OCI-LY1 (cell line): ENCODE data around the gene IGF2BP1.

Experiments used
- H2AFZ ChIP-seq: fragments of 200-600 bp; sonication (generic), shearing (Covaris generic); 2 replicates; pipeline ENCODE4 v1.6.0; 2014; ENCODE audit warnings: antibody characterized with exemption, mild to moderate bottlenecking, low read length
- H3F3A ChIP-seq: fragments of 200-600 bp; sonication (generic), shearing (Covaris generic); 2 replicates; pipeline ENCODE4 v1.6.0; 2014; ENCODE audit warnings: mild to moderate bottlenecking, antibody characterized with exemption, low read length, moderate library complexity; ENCODE audit not compliant: insufficient read depth
- H3K27ac ChIP-seq: fragments of 200-600 bp; sonication (generic); 2 replicates; pipeline ENCODE4 v1.5.1; 2014; ENCODE audit warnings: low read length, mixed run types, mild to moderate bottlenecking, low read depth; ENCODE audit not compliant: poor library complexity, severe bottlenecking
- H3K27me3 ChIP-seq: fragments of 200-600 bp; sonication (generic); 2 replicates; pipeline ENCODE4 v1.6.0; 2014; ENCODE audit warnings: antibody characterized with exemption, mild to moderate bottlenecking, low read length, moderate library complexity; ENCODE audit not compliant: insufficient read depth
- H3K36me3 ChIP-seq: fragments of 200-600 bp; sonication (generic); 2 replicates; pipeline ENCODE4 v1.6.1; 2014; ENCODE audit warnings: mild to moderate bottlenecking, antibody characterized with exemption, low read length, moderate library complexity, mixed read lengths; ENCODE audit not compliant: insufficient read depth
- H3K4me1 ChIP-seq: fragments of 200-600 bp; sonication (generic); 2 replicates; pipeline ENCODE4 v1.5.1; 2014; ENCODE audit warnings: mild to moderate bottlenecking, low read length, moderate library complexity; ENCODE audit not compliant: insufficient read depth, severe bottlenecking
- H3K4me2 ChIP-seq: fragments of 200-600 bp; sonication (generic), shearing (Covaris generic); 2 replicates; pipeline ENCODE4 v1.6.1; 2014; ENCODE audit warnings: low read length
- H3K4me3 ChIP-seq: fragments of 200-600 bp; sonication (generic); 2 replicates; pipeline ENCODE4 v1.5.1; 2014; ENCODE audit warnings: low read length, low read depth, mild to moderate bottlenecking, mixed read lengths; ENCODE audit not compliant: poor library complexity, severe bottlenecking
- H3K79me2 ChIP-seq: fragments of 200-600 bp; shearing (Covaris generic); 2 replicates; pipeline ENCODE4 v1.6.1; 2016; ENCODE audit warnings: mixed run types, low read length, mixed read lengths; ENCODE audit not compliant: insufficient read depth
- H3K9ac ChIP-seq: fragments of 200-600 bp; sonication (generic), shearing (Covaris generic); 2 replicates; pipeline ENCODE4 v1.6.1; 2014; ENCODE audit warnings: mild to moderate bottlenecking, low read length, mixed read lengths
- H3K9me2 ChIP-seq: fragments of 200-600 bp; sonication (generic), shearing (Covaris generic); 2 replicates; pipeline ENCODE4 v1.6.1; 2014; ENCODE audit warnings: low read depth, mild to moderate bottlenecking, low read length, mixed read lengths
- H3K9me3 ChIP-seq: fragments of 200-600 bp; shearing (Covaris generic); 2 replicates; pipeline ENCODE4 v1.6.1; 2014; ENCODE audit warnings: low read length, mixed read lengths
- H4K20me1 ChIP-seq: fragments of 200-600 bp; sonication (generic), shearing (Covaris generic); 2 replicates; pipeline ENCODE4 v1.6.0; 2016; ENCODE audit warnings: mild to moderate bottlenecking, low read length; ENCODE audit not compliant: insufficient read depth
- EZH2 ChIP-seq: fragments of 200-600 bp; sonication (generic), shearing (Covaris generic); IDR thresholded peaks from 2 replicates; pipeline ENCODE4 v1.8.0; 2017; ENCODE audit warnings: borderline replicate concordance, mixed run types, mild to moderate bottlenecking, antibody characterized with exemption, low read length, moderate library complexity, mixed read lengths
- TF ChIP-seq, protein P1 (sequence below): fragments of 200-600 bp; sonication (generic), shearing (Covaris generic); IDR thresholded peaks from 2 replicates; pipeline ENCODE4 v1.5.1; 2017; ENCODE audit warnings: mild to moderate bottlenecking, antibody characterized with exemption, low read length, moderate library complexity, mixed read lengths

IGF2BP1 gene

DNA sequence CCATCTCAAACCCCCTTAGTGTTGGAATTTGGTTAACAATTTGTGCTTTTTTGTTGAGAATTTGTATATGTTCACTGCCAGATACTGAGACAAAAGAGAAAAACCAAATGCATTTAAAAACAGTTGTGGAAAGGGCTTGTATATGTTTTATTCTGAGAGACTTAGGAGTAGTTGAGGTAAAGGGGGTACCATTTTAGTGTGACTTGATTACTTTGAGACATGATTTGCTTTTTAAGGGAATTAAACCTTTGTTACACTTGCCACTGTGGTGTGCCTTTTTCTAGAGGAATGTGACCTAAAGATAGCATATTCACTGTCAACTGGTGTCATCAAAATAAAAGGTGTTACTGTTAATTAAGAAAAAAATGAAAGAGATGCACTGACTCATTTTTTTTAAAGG, 4.5 kb downstream of the IGF2BP1 start:
- H3K4me2 ChIP-seq, result peak overlapping the region; percentile 76

GRCh38 chr17:49002331-49002730, 5.1 kb downstream of the IGF2BP1 start:
- H3K9me3 ChIP-seq, result no peaks in the 10 kb centered on the region
- no peak overlapping the region for H3K4me3 ChIP-seq
- H3K36me3 ChIP-seq, result peaks cover 10% of the 10 kb centered on the region; the same call in 1 of the 2 replicates
- H3K27ac ChIP-seq, result no peak overlapping the region
- H3K4me2 ChIP-seq, result peak overlapping the region; percentile 76; the same call in 1 of the 2 replicates
- H4K20me1 ChIP-seq, result no peaks in the 10 kb centered on the region
- H3K9ac ChIP-seq, result no peak overlapping the region
- no peak overlapping the region for H2AFZ ChIP-seq
- peaks cover 71% of the 10 kb centered on the region for H3K79me2 ChIP-seq
- no peak for TF ChIP-seq EZH2
- TF ChIP-seq, protein P1, sequence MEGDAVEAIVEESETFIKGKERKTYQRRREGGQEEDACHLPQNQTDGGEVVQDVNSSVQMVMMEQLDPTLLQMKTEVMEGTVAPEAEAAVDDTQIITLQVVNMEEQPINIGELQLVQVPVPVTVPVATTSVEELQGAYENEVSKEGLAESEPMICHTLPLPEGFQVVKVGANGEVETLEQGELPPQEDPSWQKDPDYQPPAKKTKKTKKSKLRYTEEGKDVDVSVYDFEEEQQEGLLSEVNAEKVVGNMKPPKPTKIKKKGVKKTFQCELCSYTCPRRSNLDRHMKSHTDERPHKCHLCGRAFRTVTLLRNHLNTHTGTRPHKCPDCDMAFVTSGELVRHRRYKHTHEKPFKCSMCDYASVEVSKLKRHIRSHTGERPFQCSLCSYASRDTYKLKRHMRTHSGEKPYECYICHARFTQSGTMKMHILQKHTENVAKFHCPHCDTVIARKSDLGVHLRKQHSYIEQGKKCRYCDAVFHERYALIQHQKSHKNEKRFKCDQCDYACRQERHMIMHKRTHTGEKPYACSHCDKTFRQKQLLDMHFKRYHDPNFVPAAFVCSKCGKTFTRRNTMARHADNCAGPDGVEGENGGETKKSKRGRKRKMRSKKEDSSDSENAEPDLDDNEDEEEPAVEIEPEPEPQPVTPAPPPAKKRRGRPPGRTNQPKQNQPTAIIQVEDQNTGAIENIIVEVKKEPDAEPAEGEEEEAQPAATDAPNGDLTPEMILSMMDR, result no peak
- H3F3A ChIP-seq, result no peaks in the 10 kb centered on the region
- no peaks in the 10 kb centered on the region for H3K27me3 ChIP-seq
- no peaks in the 10 kb centered on the region for H3K9me2 ChIP-seq
- peaks cover 39% of the 10 kb centered on the region for H3K4me1 ChIP-seq

More for the DNA sequence above, 4.5 kb downstream of the IGF2BP1 start:
- H3K4me3 ChIP-seq, result peak overlapping the region; percentile 89
- no peak overlapping the region for H3K27ac ChIP-seq
- H2AFZ ChIP-seq, result no peak overlapping the region
- peak overlapping the region; percentile 19; the same call in 1 of the 2 replicates for H3K9ac ChIP-seq
- no peaks in the 10 kb centered on the region for H3K9me3 ChIP-seq
- H3F3A ChIP-seq, result no peaks in the 10 kb centered on the region
- peaks cover 67% of the 10 kb centered on the region for H3K79me2 ChIP-seq
- no peaks in the 10 kb centered on the region for H4K20me1 ChIP-seq
- no peak for TF ChIP-seq EZH2
- TF ChIP-seq, protein P1, result no peak
- peaks cover 39% of the 10 kb centered on the region for H3K4me1 ChIP-seq
- H3K36me3 ChIP-seq, result peaks cover 10% of the 10 kb centered on the region; the same call in 1 of the 2 replicates
- H3K27me3 ChIP-seq, result no peaks in the 10 kb centered on the region
- no peaks in the 10 kb centered on the region for H3K9me2 ChIP-seq

- H3K27ac ChIP-seq, result no peak overlapping the region
- no peaks in the 10 kb centered on the region for H3F3A ChIP-seq
- H2AFZ ChIP-seq, result no peak overlapping the region
- H3K36me3 ChIP-seq, result peaks cover 10% of the 10 kb centered on the region; the same call in 1 of the 2 replicates
- peak overlapping the region; percentile 45 for H3K4me3 ChIP-seq
- TF ChIP-seq EZH2, result no peak
- TF ChIP-seq, protein P1, result no peak
- peaks cover 39% of the 10 kb centered on the region for H3K4me1 ChIP-seq
- H3K9me2 ChIP-seq, result no peaks in the 10 kb centered on the region
- H3K27me3 ChIP-seq, result no peaks in the 10 kb centered on the region
- H3K9me3 ChIP-seq, result no peaks in the 10 kb centered on the region
- H3K79me2 ChIP-seq, result peaks cover 73% of the 10 kb centered on the region
- peak overlapping the region; percentile 6; the same call in 1 of the 2 replicates for H3K9ac ChIP-seq
- H4K20me1 ChIP-seq, result no peaks in the 10 kb centered on the region
- peak overlapping the region; percentile 63 for H3K4me2 ChIP-seq
Observed at GRCh38 chr17:49002766-49003165, 5.6 kb downstream of the IGF2BP1 start.
